ENCODE data around the gene KIRREL3. TPM values are rescaled to one million over a fixed set of nuclear protein-coding genes. Genes with fewer than 3 reads are reported as not detected.

The KIRREL3 gene
- total RNA-seq, 2 experiments from 2014 or later = not detected

DNA sequence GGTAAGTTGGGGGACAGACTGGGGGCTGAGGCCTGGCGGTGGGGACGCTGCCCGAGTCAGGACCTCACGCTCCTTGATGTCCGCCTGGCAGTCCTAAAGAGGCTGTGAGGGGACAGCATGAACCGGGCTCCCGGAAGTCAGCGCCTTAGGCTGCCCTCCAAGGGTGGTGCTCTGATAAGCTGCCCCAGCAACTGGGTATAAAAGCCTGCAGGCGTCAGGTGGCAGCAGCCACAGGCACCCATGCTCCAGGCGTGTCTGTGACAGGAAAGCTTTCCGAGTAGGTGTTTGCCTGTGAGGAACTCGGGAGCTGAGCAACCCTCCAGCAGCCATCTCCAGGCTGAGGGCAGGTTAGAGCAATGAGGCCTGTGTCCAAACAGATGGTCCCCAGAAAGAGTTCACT lies 592.1 kb downstream of the KIRREL3 start:
- ChIA-PET POLR2A (no interaction called here), CTCF (no interaction called here)
- DNase-seq = no peak
- ATAC-seq = no peak
- Mint-ChIP-seq H3K36me3 (ENCODE audit: low read depth) (peaks cover 6% of the 10 kb centered on the region), H3K27ac (no peak overlapping the region), H3K4me3 (no peak overlapping the region), H3K9me3 (ENCODE audit: insufficient read depth) (no peaks in the 10 kb centered on the region), H3K4me1 (ENCODE audit: low read depth) (no peaks in the 10 kb centered on the region), H3K27me3 (ENCODE audit: low read depth) (no peaks in the 10 kb centered on the region)

DNA sequence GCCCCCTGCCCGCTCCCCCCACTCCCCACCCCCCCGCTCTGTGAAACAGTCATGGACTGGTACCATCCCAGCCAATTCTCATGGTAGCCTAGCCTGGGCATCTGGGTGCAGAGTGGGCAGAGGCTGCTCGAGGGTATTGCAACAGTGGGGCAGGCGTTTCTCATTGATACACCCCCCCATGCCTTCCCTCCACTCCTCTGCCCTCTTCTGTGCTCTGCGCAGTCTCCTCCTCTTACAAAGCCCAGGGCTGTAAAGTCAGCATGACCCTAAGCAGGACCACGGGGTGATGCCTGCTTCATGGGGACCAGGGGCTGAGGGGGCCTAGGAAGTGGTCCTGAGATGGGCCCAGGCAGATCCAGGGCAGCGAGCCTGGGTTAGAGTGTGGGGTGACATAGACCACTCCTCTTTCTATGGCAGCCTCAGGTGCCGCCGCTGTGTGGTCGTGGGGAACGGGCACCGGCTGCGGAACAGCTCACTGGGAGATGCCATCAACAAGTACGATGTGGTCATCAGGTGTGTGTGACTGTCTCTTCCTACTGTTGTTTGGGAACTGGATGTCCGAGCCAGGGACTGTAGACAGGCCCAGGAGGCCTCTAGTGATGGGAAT lies 592.8 kb downstream of the KIRREL3 start:
- no peak for ATAC-seq
- H3K36me3 Mint-ChIP-seq (ENCODE audit: low read depth) = peaks cover 6% of the 10 kb centered on the region
- H3K27me3 Mint-ChIP-seq (ENCODE audit: low read depth) = no peaks in the 10 kb centered on the region
- no peak overlapping the region for H3K27ac Mint-ChIP-seq
- H3K4me1 Mint-ChIP-seq (ENCODE audit: low read depth) = no peaks in the 10 kb centered on the region
- DNase-seq = no peak
- CTCF ChIA-PET = no interaction called here
- POLR2A ChIA-PET = no interaction called here
- no peak overlapping the region for H3K4me3 Mint-ChIP-seq
- H3K9me3 Mint-ChIP-seq (ENCODE audit: insufficient read depth) = no peaks in the 10 kb centered on the region

DNA sequence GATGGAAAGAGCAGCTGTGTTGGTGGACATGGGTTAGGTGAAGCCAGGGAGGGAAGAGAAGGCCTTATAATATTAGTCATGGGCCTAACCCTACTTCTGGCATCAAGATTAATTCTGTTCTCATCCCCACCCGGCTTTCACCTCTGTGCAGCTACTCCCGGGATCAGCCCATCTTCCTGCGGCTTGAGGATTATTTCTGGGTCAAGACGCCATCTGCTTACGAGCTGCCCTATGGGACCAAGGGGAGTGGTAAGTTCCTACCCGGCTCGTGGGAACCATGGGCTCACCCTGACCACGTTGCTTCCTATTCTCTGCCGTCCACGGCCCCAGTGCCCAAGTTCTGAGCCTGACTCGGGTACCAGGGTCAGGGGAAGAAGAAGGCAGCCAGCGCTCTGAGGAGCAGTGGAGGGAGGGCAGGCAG lies 593.5 kb downstream of the KIRREL3 start:
- Mint-ChIP-seq H3K36me3 (ENCODE audit: low read depth) (peaks cover 6% of the 10 kb centered on the region), H3K4me3 (no peak overlapping the region), H3K27ac (peak overlapping the region; percentile 18), H3K9me3 (ENCODE audit: insufficient read depth) (no peaks in the 10 kb centered on the region), H3K4me1 (ENCODE audit: low read depth) (no peaks in the 10 kb centered on the region), H3K27me3 (ENCODE audit: low read depth) (no peaks in the 10 kb centered on the region)
- DNase-seq (no peak), ATAC-seq (no peak)
- POLR2A ChIA-PET = no interaction called here
- CTCF ChIA-PET = no interaction called here

DNA sequence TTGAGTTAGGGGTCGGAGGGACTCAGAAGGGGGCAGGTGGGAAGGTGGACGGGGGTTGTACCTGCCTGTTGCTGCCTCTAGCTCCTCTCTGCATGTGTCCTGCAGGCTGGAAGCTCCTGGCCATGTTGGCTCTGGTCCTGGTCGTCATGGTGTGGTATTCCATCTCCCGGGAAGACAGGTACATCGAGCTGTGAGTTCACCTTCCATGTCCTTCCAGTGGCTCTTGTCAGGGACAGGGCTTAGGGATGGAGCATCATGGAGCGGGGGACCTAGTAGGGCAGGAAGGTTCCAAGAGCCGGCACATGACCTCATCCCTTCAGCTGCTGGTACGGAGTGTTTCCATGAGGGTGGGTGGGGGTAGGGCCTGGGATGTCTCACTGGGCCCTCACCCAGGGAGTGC lies 594.2 kb downstream of the KIRREL3 start:
- ChIA-PET CTCF (no interaction called here), POLR2A (no interaction called here)
- Mint-ChIP-seq H3K4me3 (no peak overlapping the region), H3K9me3 (ENCODE audit: insufficient read depth) (no peaks in the 10 kb centered on the region), H3K27ac (no peak overlapping the region), H3K4me1 (ENCODE audit: low read depth) (no peaks in the 10 kb centered on the region), H3K36me3 (ENCODE audit: low read depth) (peaks cover 6% of the 10 kb centered on the region), H3K27me3 (ENCODE audit: low read depth) (no peaks in the 10 kb centered on the region)
- no peak for DNase-seq
- no peak for ATAC-seq

DNA sequence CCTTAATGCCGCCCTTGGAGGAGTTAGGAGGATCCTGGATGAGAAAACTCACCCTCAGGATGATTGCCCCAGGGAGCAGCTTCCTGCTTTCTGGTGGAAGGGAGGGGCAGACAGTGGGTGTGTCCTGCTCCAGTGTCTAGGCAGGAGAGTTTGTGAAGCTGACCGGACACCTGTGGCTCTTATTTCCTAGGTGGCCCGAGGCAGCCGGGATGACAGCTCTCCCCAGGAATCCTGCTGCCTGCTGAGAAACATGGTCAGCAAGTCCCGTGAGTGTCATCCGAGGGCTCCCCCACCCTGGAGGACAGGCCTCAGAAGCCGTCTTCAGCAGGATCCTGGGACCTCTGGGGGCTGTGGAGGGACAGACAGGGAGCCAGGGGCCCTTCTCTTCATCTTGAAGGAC lies 594.7 kb downstream of the KIRREL3 start:
- ChIA-PET POLR2A (no interaction called here), CTCF (no interaction called here)
- H3K4me1 Mint-ChIP-seq (ENCODE audit: low read depth) = no peaks in the 10 kb centered on the region
- H3K9me3 Mint-ChIP-seq (ENCODE audit: insufficient read depth) = no peaks in the 10 kb centered on the region
- peaks cover 6% of the 10 kb centered on the region for H3K36me3 Mint-ChIP-seq (ENCODE audit: low read depth)
- no peak overlapping the region for H3K4me3 Mint-ChIP-seq
- ATAC-seq = no peak
- H3K27me3 Mint-ChIP-seq (ENCODE audit: low read depth) = no peaks in the 10 kb centered on the region
- no peak overlapping the region for H3K27ac Mint-ChIP-seq
- no peak for DNase-seq

DNA sequence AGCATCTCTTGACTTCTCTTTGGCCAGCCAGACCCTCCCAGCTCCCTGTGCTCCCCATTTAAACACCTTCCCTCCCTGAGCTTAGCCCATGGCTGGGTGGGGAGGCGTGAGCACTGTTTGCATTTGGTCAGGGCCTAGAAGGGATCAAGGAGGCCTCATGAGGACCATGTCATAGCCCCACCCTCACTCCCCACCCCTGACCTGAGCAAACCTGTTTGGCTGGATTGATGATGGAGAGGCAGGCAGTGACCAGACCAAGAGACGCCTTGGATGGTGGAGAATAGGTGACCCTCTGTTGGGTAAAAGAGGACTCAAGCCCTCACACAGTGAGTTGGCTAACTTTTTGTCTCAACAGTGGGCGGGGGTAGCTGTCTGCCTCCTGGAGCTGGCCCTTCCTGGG lies 595.2 kb downstream of the KIRREL3 start:
- DNase-seq = no peak
- H3K36me3 Mint-ChIP-seq (ENCODE audit: low read depth) = peaks cover 6% of the 10 kb centered on the region
- no peak overlapping the region for H3K27ac Mint-ChIP-seq
- POLR2A ChIA-PET = no interaction called here
- CTCF ChIA-PET = no interaction called here
- H3K4me3 Mint-ChIP-seq = no peak overlapping the region
- ATAC-seq = no peak
- no peaks in the 10 kb centered on the region for H3K4me1 Mint-ChIP-seq (ENCODE audit: low read depth)
- no peaks in the 10 kb centered on the region for H3K9me3 Mint-ChIP-seq (ENCODE audit: insufficient read depth)
- H3K27me3 Mint-ChIP-seq (ENCODE audit: low read depth) = no peaks in the 10 kb centered on the region

DNA sequence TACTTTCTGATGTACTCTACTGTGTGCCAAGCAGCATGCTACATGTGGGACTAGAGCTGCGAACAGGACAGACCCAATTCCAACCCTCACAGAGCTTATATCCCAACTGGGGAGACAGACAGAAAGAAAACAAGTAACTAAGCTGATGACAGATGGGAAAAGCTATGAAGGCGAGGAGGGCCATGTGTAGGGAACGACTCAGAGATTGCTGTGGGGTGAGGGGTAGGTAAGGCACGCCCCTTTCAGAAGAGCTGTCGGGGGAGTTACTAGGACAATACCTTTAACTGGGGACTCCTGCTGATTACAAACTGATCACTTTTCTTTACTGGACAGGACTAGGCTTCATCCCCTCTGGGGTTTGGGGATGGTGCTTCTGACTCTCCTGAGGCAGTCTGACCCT lies 596.2 kb downstream of the KIRREL3 start:
- no peak overlapping the region for H3K4me3 Mint-ChIP-seq
- H3K36me3 Mint-ChIP-seq (ENCODE audit: low read depth) = peaks cover 3% of the 10 kb centered on the region
- POLR2A ChIA-PET = no interaction called here
- H3K27ac Mint-ChIP-seq = no peak overlapping the region
- ATAC-seq (no peak), DNase-seq (no peak)
- no peaks in the 10 kb centered on the region for H3K9me3 Mint-ChIP-seq (ENCODE audit: insufficient read depth)
- no peaks in the 10 kb centered on the region for H3K27me3 Mint-ChIP-seq (ENCODE audit: low read depth)
- no peaks in the 10 kb centered on the region for H3K4me1 Mint-ChIP-seq (ENCODE audit: low read depth)
- CTCF ChIA-PET = no interaction called here

DNA sequence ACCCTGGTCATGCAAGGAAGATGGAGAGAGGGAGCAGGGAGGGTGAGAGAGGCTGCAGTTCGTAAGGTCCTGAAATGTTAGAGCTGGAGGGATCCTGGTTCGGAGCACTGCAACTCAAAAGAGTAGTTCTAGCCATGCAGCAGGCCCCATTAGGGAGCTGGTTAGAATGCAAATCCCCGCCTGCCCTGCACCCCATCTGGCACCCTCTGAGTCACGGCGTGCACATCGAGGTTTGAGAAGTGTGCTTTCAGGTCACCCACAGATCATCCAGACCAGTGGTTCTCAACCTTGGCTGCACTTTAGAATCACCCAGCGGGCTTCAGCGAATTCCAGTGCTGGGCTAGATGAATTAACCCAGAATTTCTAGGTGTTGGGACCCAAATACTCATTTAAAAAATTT lies 596.9 kb downstream of the KIRREL3 start:
- H3K4me3 Mint-ChIP-seq = no peak overlapping the region
- no peaks in the 10 kb centered on the region for H3K4me1 Mint-ChIP-seq (ENCODE audit: low read depth)
- H3K27me3 Mint-ChIP-seq (ENCODE audit: low read depth) = no peaks in the 10 kb centered on the region
- ChIA-PET POLR2A (no interaction called here), CTCF (no interaction called here)
- ATAC-seq = no peak
- no peak for DNase-seq
- no peaks in the 10 kb centered on the region for H3K36me3 Mint-ChIP-seq (ENCODE audit: low read depth)
- H3K9me3 Mint-ChIP-seq (ENCODE audit: insufficient read depth) = no peaks in the 10 kb centered on the region
- no peak overlapping the region for H3K27ac Mint-ChIP-seq

DNA sequence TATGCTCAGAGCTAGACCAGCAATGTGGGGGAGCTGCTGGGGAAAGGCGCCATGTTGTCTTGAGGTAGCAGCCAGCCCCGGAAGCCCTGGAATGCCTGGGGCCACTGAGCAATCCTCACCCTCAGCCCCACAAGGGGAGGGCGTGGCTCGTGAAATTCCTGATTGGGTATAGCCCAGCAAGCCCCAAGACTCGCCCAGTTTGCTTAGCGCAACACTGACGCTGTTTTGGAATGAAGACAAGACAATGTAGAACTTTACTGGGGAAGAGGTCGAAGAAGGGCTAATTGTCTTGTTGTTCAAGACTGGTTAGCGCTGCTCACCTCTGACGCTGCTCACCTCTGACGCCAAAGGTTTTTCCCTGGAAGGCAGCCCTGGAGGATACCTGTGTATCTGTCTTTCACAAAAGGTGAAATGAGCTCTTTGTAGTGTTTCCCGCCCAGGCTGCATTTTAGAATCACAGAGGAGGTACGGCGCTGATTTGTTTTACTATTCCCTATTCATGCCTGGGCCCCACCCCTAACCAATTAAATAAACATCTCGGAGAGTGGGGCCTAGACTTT lies 597.5 kb downstream of the KIRREL3 start:
- DNase-seq = no peak
- ChIA-PET CTCF (no interaction called here), POLR2A (no interaction called here)
- Mint-ChIP-seq H3K27me3 (ENCODE audit: low read depth) (no peaks in the 10 kb centered on the region), H3K4me1 (ENCODE audit: low read depth) (no peaks in the 10 kb centered on the region), H3K36me3 (ENCODE audit: low read depth) (no peaks in the 10 kb centered on the region), H3K27ac (no peak overlapping the region), H3K9me3 (ENCODE audit: insufficient read depth) (no peaks in the 10 kb centered on the region), H3K4me3 (no peak overlapping the region)
- no peak for ATAC-seq

DNA sequence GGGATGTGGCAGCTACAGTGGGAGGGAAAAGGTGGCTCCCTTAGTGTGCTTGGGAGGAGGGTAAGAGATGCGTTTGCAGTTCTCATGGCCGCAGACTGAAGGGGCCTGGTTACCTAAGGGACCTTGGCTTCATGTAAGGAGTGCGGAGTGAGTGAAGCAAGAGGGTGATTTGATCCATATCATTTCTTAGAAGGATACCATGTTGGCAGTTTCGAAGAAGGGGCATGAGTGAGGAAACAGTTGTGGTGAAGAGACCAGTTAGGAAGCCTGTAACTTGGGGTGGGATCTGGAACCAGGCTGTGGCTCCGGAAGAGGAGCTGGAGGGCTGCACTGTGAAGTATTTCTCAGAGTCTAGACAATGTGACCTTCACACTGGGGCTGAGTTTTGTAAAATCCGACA lies 600.1 kb downstream of the KIRREL3 start:
- Mint-ChIP-seq H3K4me3 (no peak overlapping the region), H3K36me3 (ENCODE audit: low read depth) (no peaks in the 10 kb centered on the region), H3K27ac (no peak overlapping the region), H3K27me3 (ENCODE audit: low read depth) (no peaks in the 10 kb centered on the region), H3K4me1 (ENCODE audit: low read depth) (no peaks in the 10 kb centered on the region), H3K9me3 (ENCODE audit: insufficient read depth) (no peaks in the 10 kb centered on the region)
- ChIA-PET CTCF (no interaction called here), POLR2A (no interaction called here)
- no peak for ATAC-seq
- no peak for DNase-seq

DNA sequence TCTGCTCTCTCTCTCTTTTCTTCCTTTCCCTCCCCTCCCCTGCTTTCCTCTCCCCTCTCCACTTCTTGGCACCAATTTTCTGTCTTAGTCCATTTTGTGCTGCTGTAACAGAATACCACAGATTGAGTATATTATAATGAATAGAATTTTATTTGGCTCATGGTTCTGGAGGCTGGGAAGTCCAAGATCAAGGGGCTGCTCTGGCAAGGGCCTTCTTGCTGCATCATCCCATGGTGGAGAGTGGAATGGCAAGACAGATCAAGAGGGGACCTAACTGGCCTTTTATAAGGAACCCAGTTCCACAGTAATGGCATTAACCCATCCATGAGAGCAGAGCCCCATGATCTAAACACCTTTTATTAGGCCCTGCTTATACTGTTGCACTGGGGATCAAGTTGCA lies 600.6 kb downstream of the KIRREL3 start:
- Mint-ChIP-seq H3K9me3 (ENCODE audit: insufficient read depth) (no peaks in the 10 kb centered on the region), H3K27ac (no peak overlapping the region), H3K36me3 (ENCODE audit: low read depth) (no peaks in the 10 kb centered on the region), H3K4me3 (no peak overlapping the region), H3K4me1 (ENCODE audit: low read depth) (no peaks in the 10 kb centered on the region), H3K27me3 (ENCODE audit: low read depth) (no peaks in the 10 kb centered on the region)
- ATAC-seq (no peak), DNase-seq (no peak)
- POLR2A ChIA-PET = no interaction called here
- CTCF ChIA-PET = no interaction called here

DNA sequence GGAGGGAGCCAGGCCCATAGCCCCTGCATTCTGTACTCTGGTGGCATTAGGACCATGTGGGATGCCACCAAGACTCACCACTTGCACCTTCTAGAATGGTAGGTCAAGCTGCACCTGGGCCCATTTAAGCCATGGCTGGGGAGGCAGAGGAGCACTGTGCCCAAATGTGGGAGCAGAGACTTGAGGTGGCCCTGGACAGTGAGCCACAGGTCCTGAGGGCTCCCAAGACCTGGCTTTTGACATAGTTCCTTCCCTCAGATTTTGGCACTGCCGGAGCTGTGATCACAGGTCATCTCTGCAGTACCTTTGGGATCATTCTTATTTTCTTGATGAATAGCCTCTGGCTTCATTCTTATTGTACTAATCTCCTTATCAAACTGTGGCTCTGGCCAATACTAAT lies 601.8 kb downstream of the KIRREL3 start:
- no peak overlapping the region for H3K27ac Mint-ChIP-seq
- H3K4me3 Mint-ChIP-seq = no peak overlapping the region
- POLR2A ChIA-PET = no interaction called here
- no peaks in the 10 kb centered on the region for H3K4me1 Mint-ChIP-seq (ENCODE audit: low read depth)
- H3K36me3 Mint-ChIP-seq (ENCODE audit: low read depth) = no peaks in the 10 kb centered on the region
- H3K27me3 Mint-ChIP-seq (ENCODE audit: low read depth) = no peaks in the 10 kb centered on the region
- H3K9me3 Mint-ChIP-seq (ENCODE audit: insufficient read depth) = no peaks in the 10 kb centered on the region
- DNase-seq (no peak), ATAC-seq (no peak)
- CTCF ChIA-PET = no interaction called here

DNA sequence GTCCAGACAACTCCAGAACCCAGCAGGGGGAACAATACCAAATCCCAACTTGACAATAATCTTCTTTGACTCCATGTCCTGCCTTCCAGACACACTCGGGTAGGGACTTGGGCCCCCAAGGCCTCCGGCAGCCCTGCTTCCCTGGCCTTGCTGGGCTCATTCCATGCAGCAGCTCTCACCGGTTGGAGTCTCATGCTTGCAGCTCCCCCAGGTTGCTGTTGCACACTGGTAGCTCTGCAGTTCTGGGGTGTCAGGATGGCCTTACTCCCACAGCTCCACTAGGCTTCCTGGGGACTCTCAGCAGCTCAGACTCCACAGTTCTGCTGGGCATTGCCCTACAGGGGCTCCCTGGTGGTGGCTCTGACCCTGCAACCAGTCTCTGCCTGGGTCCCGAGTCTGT lies 602.3 kb downstream of the KIRREL3 start:
- Mint-ChIP-seq H3K4me3 (no peak overlapping the region), H3K36me3 (ENCODE audit: low read depth) (no peaks in the 10 kb centered on the region), H3K27ac (no peak overlapping the region), H3K9me3 (ENCODE audit: insufficient read depth) (no peaks in the 10 kb centered on the region), H3K27me3 (ENCODE audit: low read depth) (no peaks in the 10 kb centered on the region), H3K4me1 (ENCODE audit: low read depth) (peaks cover under 1% of the 10 kb centered on the region)
- CTCF ChIA-PET = no interaction called here
- DNase-seq (no peak), ATAC-seq (no peak)
- POLR2A ChIA-PET = no interaction called here

Data from activated CD8-positive, alpha-beta T cell treated with anti-CD3 and anti-CD28 coated beads, Interleukin-2, amount 10 ng/mL, durations not matched to agents 7 days and 5 days (primary cell).